Fibroblast of pulmonary artery (primary cell): ENCODE measurements around the gene PIGK.

Experiments
- DNase-seq: peaks from one replicate; pipeline ENCODE4 v3.0.0-alpha.2; 2010; ENCODE audit warnings: low read depth
- H3K4me3 ChIP-seq: replicated peaks from 2 replicates; pipeline ENCODE4 v1.5.1; 2011; ENCODE audit warnings: low read depth, mild to moderate bottlenecking, control low read depth, low read length, moderate library complexity
- CTCF ChIP-seq: IDR thresholded peaks from 2 replicates; pipeline ENCODE4 v1.5.1; 2011; ENCODE audit warnings: mild to moderate bottlenecking, control low read depth, low read length, inconsistent platforms; ENCODE audit errors: missing control alignments

Gene PIGK

GRCh38 chr1:77085109-77085508 lies 134.1 kb downstream of the PIGK start:
- DNase-seq = no peak
- no peak for TF ChIP-seq CTCF
- no peak overlapping the region for H3K4me3 ChIP-seq

- no peak for DNase-seq
- no peak for TF ChIP-seq CTCF
- no peak overlapping the region for H3K4me3 ChIP-seq
These were observed 134.8 kb downstream of the PIGK start for GRCh38 chr1:77084457-77084856.

- DNase-seq = no peak
- no peak overlapping the region for H3K4me3 ChIP-seq
- TF ChIP-seq CTCF = no peak
These were observed 137.4 kb downstream of the PIGK start for GRCh38 chr1:77081834-77082233.

- no peak overlapping the region for H3K4me3 ChIP-seq
- TF ChIP-seq CTCF = no peak
- DNase-seq = no peak
These were observed 142.5 kb downstream of the PIGK start for GRCh38 chr1:77076759-77077158.

GRCh38 chr1:77068013-77068412 lies 151.2 kb downstream of the PIGK start:
- no peak overlapping the region for H3K4me3 ChIP-seq
- TF ChIP-seq CTCF = no peak
- DNase-seq = no peak

- no peak for DNase-seq
- TF ChIP-seq CTCF = no peak
- H3K4me3 ChIP-seq = no peak overlapping the region
These were observed 153.4 kb downstream of the PIGK start for GRCh38 chr1:77065693-77066342.

GRCh38 chr1:77064246-77064645 lies 155.0 kb downstream of the PIGK start:
- no peak for DNase-seq
- no peak overlapping the region for H3K4me3 ChIP-seq
- no peak for TF ChIP-seq CTCF
